HCT116 (cell line): Measurements from ENCODE around the gene MRPL36. TPM values are rescaled to one million over a fixed set of nuclear protein-coding genes. Genes with fewer than 3 reads are reported as not detected.

Source experiments
- ATAC-seq: fragments of 200-7000 bp; cut with Tn5 transposase; 2 replicates; pipeline ENCODE4 v1.9.1; 2020; ENCODE audit warnings: mild to moderate bottlenecking, moderate library complexity
- BruUV-seq: library from RNA; stranded (reverse); fragments of 400-500 nt; replicated peaks from 2 replicates; lab custom pipeline; 2021; lab: Mats Ljungman, UMichigan
- CTCF ChIA-PET: fragments of 300-600 bp; sonication (Branson Sonifier 250); formaldehyde crosslinking; loops from one replicate; lab custom pipeline; 2021; ENCODE audit warnings: antibody characterized with exemption; lab: Charles Lee
- POLR2A ChIA-PET: fragments of 300-600, 350-600 bp; sonication (Branson Sonifier 250); formaldehyde crosslinking; loops from one replicate; lab custom pipeline; 2021; ENCODE audit warnings: antibody characterized with exemption; lab: Charles Lee
- RAD21 ChIA-PET, 2 experiments: fragments of 300-600 bp; sonication (Branson Sonifier 250); formaldehyde crosslinking; loops; one replicate each; lab custom pipeline; 2023; ENCODE audit warnings: low total read pairs in 2 of 2; ENCODE audit not compliant: uncharacterized antibody in 2 of 2, unreplicated experiment in 2 of 2, low non-redundant PET in 1 of 2; lab: Charles Lee
- DNase-seq: peaks from one replicate; pipeline ENCODE4 v3.0.0-alpha.2; 2010; ENCODE audit warnings: low read depth, low spot score
- H2AFZ ChIP-seq: fragments of 200-600 bp; shearing (Covaris generic), sonication (generic); 2 replicates; pipeline ENCODE4 v1.6.1; 2017; ENCODE audit warnings: low read depth, mixed run types, mixed read lengths, antibody characterized with exemption, low read length; ENCODE audit not compliant: poor library complexity, severe bottlenecking
- H3K27ac ChIP-seq: 2 replicates; pipeline ENCODE4 v1.5.1; 2012; ENCODE audit warnings: low read depth, low read length
- H3K27me3 ChIP-seq: fragments of 200-600 bp; sonication (generic); 2 replicates; pipeline ENCODE4 v1.6.1; 2016; ENCODE audit warnings: mixed run types, low read length, mixed read lengths; ENCODE audit not compliant: insufficient read depth
- H3K36me3 ChIP-seq, 2 experiments: fragments of 200-500 bp in 1 of 2; fragments of 200-600 bp in 1 of 2; sonication (Bioruptor generic) in 1 of 2; sonication (generic) in 1 of 2; 2 replicates each; pipeline versions ENCODE4 v1.5.1 to v1.6.1; 2014 to 2016; ENCODE audit warnings: low read length in 2 of 2, inconsistent platforms in 1 of 2, mixed read lengths in 1 of 2, mixed run types in 1 of 2; ENCODE audit not compliant: insufficient read depth in 2 of 2, control insufficient read depth in 1 of 2
- H3K4me1 ChIP-seq, 2 experiments: fragments of 200-600 bp in 1 of 2; sonication (generic) in 1 of 2; 2 replicates each; pipeline versions ENCODE4 v1.5.1 to v1.6.1; 2012 to 2017; ENCODE audit warnings: low read length in 2 of 2, inconsistent platforms in 1 of 2, mild to moderate bottlenecking in 1 of 2, mixed read lengths in 1 of 2, mixed run types in 1 of 2, moderate library complexity in 1 of 2; ENCODE audit not compliant: insufficient read depth in 2 of 2, control insufficient read depth in 1 of 2
- H3K4me2 ChIP-seq: fragments of 200-600 bp; sonication (generic); 2 replicates; pipeline ENCODE4 v1.6.1; 2017; ENCODE audit warnings: mixed run types, low read length, mixed read lengths
- H3K4me3 ChIP-seq, 2 experiments: fragments of 200-600 bp in 1 of 2; sonication (generic) in 1 of 2; replicated peaks in 1 of 2; 2 replicates each; pipeline ENCODE4 v1.5.1; 2011 to 2016; ENCODE audit warnings: low read length in 2 of 2, control low read depth in 1 of 2, low read depth in 1 of 2, mild to moderate bottlenecking in 1 of 2, mixed read lengths in 1 of 2, mixed run types in 1 of 2
- H3K79me2 ChIP-seq: fragments of 200-600 bp; sonication (generic); 2 replicates; pipeline ENCODE4 v1.6.1; 2017; ENCODE audit warnings: mild to moderate bottlenecking, mixed run types, low read length, moderate library complexity, mixed read lengths; ENCODE audit not compliant: insufficient read depth
- H3K9ac ChIP-seq: fragments of 200-600 bp; sonication (generic); 2 replicates; pipeline ENCODE4 v1.6.1; 2016; ENCODE audit warnings: low read length, mixed read lengths
- H3K9me2 ChIP-seq: fragments of 200-600 bp; sonication (generic), shearing (Covaris generic); 2 replicates; pipeline ENCODE4 v1.6.1; 2017; ENCODE audit warnings: mixed run types, mild to moderate bottlenecking, moderate library complexity; ENCODE audit not compliant: insufficient read depth
- H3K9me3 ChIP-seq, 2 experiments: fragments of 200-500 bp in 1 of 2; fragments of 200-600 bp in 1 of 2; sonication (Bioruptor generic) in 1 of 2; sonication (generic) in 1 of 2; 2 replicates each; pipeline ENCODE4 v1.6.1; 2014 to 2017; ENCODE audit warnings: low read length in 2 of 2, mixed read lengths in 2 of 2, inconsistent platforms in 1 of 2, low read depth in 1 of 2, mild to moderate bottlenecking in 1 of 2, mixed run types in 1 of 2, moderate library complexity in 1 of 2; ENCODE audit not compliant: control insufficient read depth in 1 of 2, insufficient read depth in 1 of 2
- H4K20me1 ChIP-seq: fragments of 200-600 bp; sonication (generic), shearing (Covaris generic); 2 replicates; pipeline ENCODE4 v1.6.1; 2017; ENCODE audit warnings: mixed run types, mild to moderate bottlenecking, moderate library complexity; ENCODE audit not compliant: insufficient read depth
- ATF3 ChIP-seq: IDR thresholded peaks from 2 replicates; pipeline ENCODE4 v1.6.1; 2012
- CBX3 ChIP-seq: IDR thresholded peaks from 2 replicates; pipeline ENCODE4 v1.6.1; 2012; ENCODE audit warnings: low read depth
- CEBPB ChIP-seq: IDR thresholded peaks from 2 replicates; pipeline ENCODE4 v1.6.1; 2012; ENCODE audit warnings: low read depth
- CTCF ChIP-seq, 3 experiments: fragments of 200-600 bp in 1 of 3; sonication (generic) in 1 of 3; IDR thresholded peaks in 2 of 3; conservative IDR thresholded peaks in 1 of 3; 2 replicates each; pipeline ENCODE4 v1.5.1; 2012 to 2017; ENCODE audit warnings: low read depth in 2 of 3, low read length in 2 of 3, antibody characterized with exemption in 1 of 3, borderline replicate concordance in 1 of 3, control low read depth in 1 of 3, mild to moderate bottlenecking in 1 of 3, mixed read lengths in 1 of 3, mixed run types in 1 of 3, moderate library complexity in 1 of 3; ENCODE audit not compliant: insufficient read depth in 1 of 3
- EGR1 ChIP-seq: IDR thresholded peaks from 2 replicates; pipeline ENCODE4 v1.6.1; 2012; ENCODE audit warnings: low read depth
- ELF1 ChIP-seq: IDR thresholded peaks from 2 replicates; pipeline ENCODE4 v1.6.1; 2012; ENCODE audit warnings: low read depth, borderline replicate concordance
- EZH2 ChIP-seq: fragments of 200-600 bp; sonication (generic); IDR thresholded peaks from 2 replicates; pipeline ENCODE4 v1.6.1; 2017; ENCODE audit warnings: antibody characterized with exemption, mixed run types
- FOSL1 ChIP-seq: IDR thresholded peaks from 2 replicates; pipeline ENCODE4 v1.6.1; 2012; ENCODE audit warnings: low read depth
- POLR2A ChIP-seq: IDR thresholded peaks from 2 replicates; pipeline ENCODE4 v1.7.0; 2011; ENCODE audit warnings: borderline replicate concordance; ENCODE audit not compliant: insufficient read depth, insufficient read length; ENCODE audit errors: extremely low read depth
- REST ChIP-seq: IDR thresholded peaks from 2 replicates; pipeline ENCODE4 v1.6.1; 2012; ENCODE audit warnings: low read depth
- SIN3A ChIP-seq: IDR thresholded peaks from 2 replicates; pipeline ENCODE4 v1.6.1; 2012; ENCODE audit warnings: low read depth
- SP1 ChIP-seq: IDR thresholded peaks from 2 replicates; pipeline ENCODE4 v1.6.1; 2012; ENCODE audit warnings: low read depth
- SRF ChIP-seq: IDR thresholded peaks from 2 replicates; pipeline ENCODE4 v1.6.1; 2012; ENCODE audit warnings: low read depth
- TCF7L2 ChIP-seq: IDR thresholded peaks from 2 replicates; pipeline ENCODE4 v1.7.0; 2011; ENCODE audit warnings: borderline replicate concordance, inconsistent platforms; ENCODE audit not compliant: insufficient read depth, insufficient read length; ENCODE audit errors: extremely low read depth
- ZFX ChIP-seq: fragments of 450-650 bp; IDR thresholded peaks from 2 replicates; pipeline ENCODE4 v1.6.1; 2017
- ZNF274 ChIP-seq: fragments of 200-500 bp; sonication (Bioruptor generic); IDR thresholded peaks from 2 replicates; pipeline ENCODE4 v1.6.1; 2014; ENCODE audit warnings: mild to moderate bottlenecking, low read depth, low read length, inconsistent platforms
- intact Hi-C: fragments of 100-400 bp; cut with micrococcal nuclease; formaldehyde crosslinking; loops from 2 replicates; pipeline ENCODE4 v1.10.0; 2022
- total RNA-seq: library from RNA; stranded (reverse); gene quantifications from one replicate; pipeline ENCODE4 v1.2.1, GENCODE V29; 2021; ENCODE audit not compliant: unreplicated experiment

Gene MRPL36
- total RNA-seq, 1 experiment from 2014 or later = 71.9 TPM

- TF ChIP-seq TCF7L2 = no peak
- no peak for TF ChIP-seq SRF
- no peak for TF ChIP-seq FOSL1
- TF ChIP-seq CEBPB = no peak
- TF ChIP-seq SP1 = no peak
- no peak for TF ChIP-seq CBX3
- no peak for TF ChIP-seq POLR2A
- no peak for TF ChIP-seq REST
- TF ChIP-seq ZNF274 = no peak
These were observed 33.8 kb downstream of the MRPL36 start (continued) for GRCh38 chr5:1765880-1766235.

GRCh38 chr5:1765141-1765879, 34.3 kb downstream of the MRPL36 start:
- BruUV-seq = no TSS peak
- no peak for DNase-seq
- Histone ChIP-seq H3K4me3 (no peak overlapping the region), H3K9ac (no peak overlapping the region), H3K4me2 (no peak overlapping the region), H3K9me2 (no peaks in the 10 kb centered on the region), H3K4me1 (no peaks in the 10 kb centered on the region), H3K9me3 (no peaks in the 10 kb centered on the region), H3K27ac (no peak overlapping the region), H2AFZ (no peak overlapping the region), H3K36me3 (no peaks in the 10 kb centered on the region), H3K79me2 (no peaks in the 10 kb centered on the region), H4K20me1 (no peaks in the 10 kb centered on the region), H3K27me3 (no peaks in the 10 kb centered on the region)
- CTCF ChIA-PET = no interaction called here
- POLR2A ChIA-PET = no interaction called here
- RAD21 ChIA-PET = no interaction called here
- ATAC-seq = no peak
- intact Hi-C loops = no loop called here
- TF ChIP-seq CTCF (IDR thresholded peaks at IDR 0.05 in 2 of 3, conservative IDR thresholded peaks at IDR 0.05 in 1 of 3; ENCODE audit: borderline replicate concordance in 1 of 3, insufficient read depth in 1 of 3, low read depth in 2 of 3, low read length in 2 of 3) = no peak
- no peak for TF ChIP-seq EZH2
- TF ChIP-seq CEBPB = no peak
- TF ChIP-seq SIN3A = no peak
- no peak for TF ChIP-seq ATF3
- TF ChIP-seq REST = no peak
- no peak for TF ChIP-seq ELF1
- TF ChIP-seq TCF7L2 = no peak
- TF ChIP-seq FOSL1 = no peak
- no peak for TF ChIP-seq POLR2A
- TF ChIP-seq CBX3 = no peak
- no peak for TF ChIP-seq EGR1
- no peak for TF ChIP-seq ZFX
